ENCODE data around the gene PAK6.
A peak's percentile ranks its signal among the peaks of the same experiment; 100 is the strongest.

The PAK6 gene

DNA sequence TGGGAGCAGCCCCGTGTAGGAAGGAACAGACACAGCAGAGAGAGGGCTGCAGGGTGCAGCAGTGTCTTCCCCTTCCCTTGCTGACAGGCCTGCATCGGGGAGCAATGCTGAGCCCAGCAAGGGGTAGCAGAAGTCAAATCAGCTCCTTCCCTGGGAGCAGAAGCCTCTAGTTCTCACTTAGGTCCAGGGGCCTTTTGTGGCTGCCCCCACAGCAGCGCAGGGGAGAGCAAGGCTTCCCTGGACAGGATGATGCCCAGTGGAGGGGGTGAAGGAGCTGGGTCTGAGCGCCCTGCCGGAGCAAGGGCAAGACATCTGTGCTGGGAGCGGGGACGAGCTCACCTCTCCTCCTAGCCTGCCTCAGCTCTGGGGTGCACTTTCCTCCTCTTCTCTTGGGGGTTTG lies 68.0 kb downstream of the PAK6 start:
- Histone ChIP-seq H3K27me3 (no peaks in the 10 kb centered on the region), H3K4me3 (ENCODE audit: low read depth in 1 of 2, low read length in 1 of 2) (peak overlapping the region; percentile 87 to 88), H3K27ac (peak overlapping the region; percentile 98), H3K4me1 (ENCODE audit: control insufficient read depth in 1 of 2, insufficient read depth in 1 of 2, low read depth in 1 of 2, low read length in 1 of 2) (peaks cover 63 to 64% of the 10 kb centered on the region in 2 experiments), H3K9me3 (no peaks in the 10 kb centered on the region), H3K36me3 (peaks cover 31% of the 10 kb centered on the region)
- TF ChIP-seq, protein P1, sequence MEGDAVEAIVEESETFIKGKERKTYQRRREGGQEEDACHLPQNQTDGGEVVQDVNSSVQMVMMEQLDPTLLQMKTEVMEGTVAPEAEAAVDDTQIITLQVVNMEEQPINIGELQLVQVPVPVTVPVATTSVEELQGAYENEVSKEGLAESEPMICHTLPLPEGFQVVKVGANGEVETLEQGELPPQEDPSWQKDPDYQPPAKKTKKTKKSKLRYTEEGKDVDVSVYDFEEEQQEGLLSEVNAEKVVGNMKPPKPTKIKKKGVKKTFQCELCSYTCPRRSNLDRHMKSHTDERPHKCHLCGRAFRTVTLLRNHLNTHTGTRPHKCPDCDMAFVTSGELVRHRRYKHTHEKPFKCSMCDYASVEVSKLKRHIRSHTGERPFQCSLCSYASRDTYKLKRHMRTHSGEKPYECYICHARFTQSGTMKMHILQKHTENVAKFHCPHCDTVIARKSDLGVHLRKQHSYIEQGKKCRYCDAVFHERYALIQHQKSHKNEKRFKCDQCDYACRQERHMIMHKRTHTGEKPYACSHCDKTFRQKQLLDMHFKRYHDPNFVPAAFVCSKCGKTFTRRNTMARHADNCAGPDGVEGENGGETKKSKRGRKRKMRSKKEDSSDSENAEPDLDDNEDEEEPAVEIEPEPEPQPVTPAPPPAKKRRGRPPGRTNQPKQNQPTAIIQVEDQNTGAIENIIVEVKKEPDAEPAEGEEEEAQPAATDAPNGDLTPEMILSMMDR (IDR thresholded peaks at IDR 0.05) = no peak

DNA sequence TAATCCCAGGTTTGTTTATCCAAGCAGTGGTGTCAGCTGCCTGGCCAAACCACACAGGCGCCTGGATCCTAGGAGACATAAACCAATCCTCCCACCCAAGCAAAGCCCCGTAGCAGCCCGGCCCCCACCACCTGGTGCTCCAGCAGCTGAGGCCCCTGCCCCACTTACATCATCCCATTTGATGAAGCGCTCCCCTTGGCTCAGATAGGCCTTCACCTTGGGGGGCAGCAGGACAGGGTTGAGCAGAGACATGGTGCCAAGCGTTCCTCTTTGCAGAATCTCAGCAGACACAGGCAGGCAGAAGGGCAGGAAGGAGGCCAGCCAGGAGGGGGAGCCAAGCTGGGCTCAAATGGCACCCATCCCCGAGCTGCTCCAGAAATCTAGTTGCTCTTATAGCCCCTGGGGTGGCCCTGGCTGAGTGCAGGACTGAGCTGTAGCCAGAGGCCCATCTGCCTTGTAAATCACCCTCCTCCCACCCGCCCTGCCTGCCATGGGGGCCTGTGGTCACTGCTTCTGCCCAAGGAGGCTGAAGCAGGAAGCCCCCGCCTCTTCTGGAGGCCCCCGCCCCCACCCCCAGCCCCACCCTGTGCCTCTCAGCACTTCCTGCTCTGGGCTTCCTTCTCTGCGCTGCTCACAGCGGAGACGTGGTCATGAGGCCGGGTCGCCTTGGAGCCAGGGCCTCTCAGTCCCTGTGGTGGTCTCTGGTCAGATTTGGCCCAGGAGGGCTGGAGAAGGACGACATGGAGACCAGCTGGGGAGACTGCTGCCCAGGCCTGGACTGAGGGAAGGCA lies 68.8 kb downstream of the PAK6 start, which contains the start of gene PLCB2:
PLCB2 (minus strand) TSS at position 515 of the 791 bp plus-strand sequence; CDS start at position 252, 263 bp downstream.
- no peaks in the 10 kb centered on the region for H3K27me3 ChIP-seq
- H3K9me3 ChIP-seq = no peaks in the 10 kb centered on the region
- peaks cover 59 to 60% of the 10 kb centered on the region in 2 experiments for H3K4me1 ChIP-seq (ENCODE audit: control insufficient read depth in 1 of 2, insufficient read depth in 1 of 2, low read depth in 1 of 2, low read length in 1 of 2)
- peaks cover 24% of the 10 kb centered on the region for H3K36me3 ChIP-seq
- H3K27ac ChIP-seq = peak within 1 kb of the TSS; percentile 98
- peak within 1 kb of the TSS; percentile 87 to 88 for H3K4me3 ChIP-seq (ENCODE audit: low read depth in 1 of 2, low read length in 1 of 2)
- TF ChIP-seq, protein P1 (IDR thresholded peaks at IDR 0.05) = peak; percentile 52

DNA sequence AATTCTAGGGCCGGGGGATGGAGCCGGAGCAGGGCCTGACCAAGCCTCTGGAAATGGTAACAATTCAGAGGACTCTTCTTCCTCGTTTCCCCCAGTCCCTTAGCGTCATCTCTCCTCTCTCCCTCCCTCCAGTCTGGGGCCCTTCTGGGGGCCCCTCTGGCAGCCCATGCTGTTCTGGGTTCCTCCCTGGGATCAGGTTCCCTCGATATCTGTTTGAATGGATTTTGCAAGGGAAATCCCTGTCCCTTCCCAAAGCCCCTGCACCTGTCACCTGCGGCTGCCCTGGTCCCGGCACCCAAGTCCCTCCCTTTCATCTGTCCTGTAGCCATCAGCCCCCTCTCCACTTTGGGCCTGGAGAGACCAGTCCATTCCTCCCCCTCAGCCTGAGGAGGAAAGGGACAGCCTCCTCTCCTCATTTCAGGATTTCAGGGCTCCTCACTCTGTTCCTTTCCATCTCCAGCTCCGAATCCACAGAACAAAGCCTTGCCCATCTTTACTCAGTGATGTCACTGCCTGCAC lies 70.5 kb downstream of the PAK6 start:
- Histone ChIP-seq H3K27me3 (peaks cover 10% of the 10 kb centered on the region), H3K4me3 (ENCODE audit: low read depth in 1 of 2, low read length in 1 of 2) (peak overlapping the region; percentile 87 to 88), H3K36me3 (peaks cover 7% of the 10 kb centered on the region), H3K9me3 (no peaks in the 10 kb centered on the region), H3K4me1 (ENCODE audit: control insufficient read depth in 1 of 2, insufficient read depth in 1 of 2, low read depth in 1 of 2, low read length in 1 of 2) (peaks cover 50 to 55% of the 10 kb centered on the region in 2 experiments), H3K27ac (peak overlapping the region; percentile 98)
- TF ChIP-seq, protein P1 (IDR thresholded peaks at IDR 0.05) = no peak

DNA sequence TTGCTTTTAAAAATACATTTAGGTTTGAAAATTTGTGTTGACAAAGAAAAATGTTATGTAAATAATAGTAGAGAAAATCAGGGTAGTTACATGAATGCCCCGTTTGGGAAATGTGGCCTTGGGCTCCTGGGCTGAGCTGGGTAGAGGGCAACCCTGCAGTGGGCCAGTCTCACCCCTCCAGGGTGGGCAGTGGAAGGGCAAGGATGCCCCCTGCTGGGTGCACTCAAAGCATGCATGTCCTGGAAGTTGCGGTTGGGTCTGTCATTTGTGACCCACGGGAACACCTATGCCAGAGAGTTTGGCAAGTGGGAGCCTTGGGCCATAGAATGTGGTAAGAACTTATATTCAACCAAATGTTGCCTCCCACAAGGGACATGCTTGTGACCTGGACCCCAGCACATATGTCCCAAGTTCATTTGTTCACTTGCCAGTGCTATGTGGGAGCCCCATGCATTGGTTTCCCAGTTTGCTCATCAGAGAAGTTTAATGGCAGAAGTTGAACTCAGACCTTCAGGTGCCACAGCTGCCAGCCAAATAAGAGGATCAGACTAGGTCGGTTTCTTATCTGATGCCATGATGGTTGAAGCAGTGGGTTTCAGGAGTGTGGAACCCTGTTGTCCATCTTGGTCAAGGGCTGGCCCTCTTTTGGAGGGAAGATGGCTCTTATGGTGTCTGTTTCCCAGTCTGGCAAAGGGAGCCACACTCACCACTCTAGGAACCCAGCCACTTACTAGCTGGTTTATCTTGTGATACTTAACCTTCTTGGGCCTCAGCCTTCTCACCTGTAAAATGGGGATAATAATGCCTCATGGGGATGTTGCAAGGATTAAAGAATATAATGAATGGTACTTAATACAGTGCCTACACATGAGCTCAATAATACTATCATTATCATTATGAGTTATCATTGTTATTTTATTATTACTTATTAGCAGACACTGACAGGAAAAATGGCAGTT lies 71.4 kb downstream of the PAK6 start:
- peak overlapping the region; percentile 98 for H3K27ac ChIP-seq
- no peaks in the 10 kb centered on the region for H3K9me3 ChIP-seq
- peak overlapping the region; percentile 87 to 88 for H3K4me3 ChIP-seq (ENCODE audit: low read depth in 1 of 2, low read length in 1 of 2)
- TF ChIP-seq, protein P1 (IDR thresholded peaks at IDR 0.05) = peak; percentile 93
- H3K36me3 ChIP-seq = peaks cover 2% of the 10 kb centered on the region
- peaks cover 17% of the 10 kb centered on the region for H3K27me3 ChIP-seq
- H3K4me1 ChIP-seq (ENCODE audit: control insufficient read depth in 1 of 2, insufficient read depth in 1 of 2, low read depth in 1 of 2, low read length in 1 of 2) = peaks cover 41 to 46% of the 10 kb centered on the region in 2 experiments

DNA sequence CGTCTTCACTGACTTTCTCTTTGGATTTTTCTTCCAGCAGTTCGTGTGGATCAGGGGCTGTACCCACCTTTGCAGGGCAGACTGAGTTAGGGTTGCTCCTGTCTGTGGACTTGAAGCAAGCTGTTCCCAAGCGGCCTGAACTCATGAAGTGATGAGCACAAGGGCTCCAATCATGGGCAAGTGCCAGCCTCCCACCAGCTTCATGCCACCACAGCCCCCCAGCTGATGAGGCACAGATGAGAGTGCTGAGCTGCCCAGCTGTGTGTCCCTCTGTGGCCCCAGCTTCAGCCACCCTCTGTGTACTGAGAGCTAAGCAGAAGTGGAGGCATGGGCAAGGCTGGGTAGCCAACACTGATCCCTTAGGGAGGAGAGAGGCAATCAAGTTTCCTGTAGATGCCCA lies 72.1 kb downstream of the PAK6 start:
- Histone ChIP-seq H3K4me1 (ENCODE audit: control insufficient read depth in 1 of 2, insufficient read depth in 1 of 2, low read depth in 1 of 2, low read length in 1 of 2) (peaks cover 34 to 39% of the 10 kb centered on the region in 2 experiments), H3K36me3 (no peaks in the 10 kb centered on the region), H3K9me3 (no peaks in the 10 kb centered on the region), H3K4me3 (ENCODE audit: low read depth in 1 of 2, low read length in 1 of 2) (no peak overlapping the region), H3K27me3 (peaks cover 24% of the 10 kb centered on the region), H3K27ac (no peak overlapping the region)
- TF ChIP-seq, protein P1 (IDR thresholded peaks at IDR 0.05) = no peak

Data from neutrophil (primary cell).